ENCODE measurements around the gene PMPCA. TPM values are rescaled to one million over a fixed set of nuclear protein-coding genes. Genes with fewer than 3 reads are reported as not detected.

PMPCA gene
- total and polyA plus RNA-seq, 2 of the 13 experiments (the other 11 are each of a cell fraction or from before 2014, with no cell fraction given): 70.2 to 88.4 TPM

DNA sequence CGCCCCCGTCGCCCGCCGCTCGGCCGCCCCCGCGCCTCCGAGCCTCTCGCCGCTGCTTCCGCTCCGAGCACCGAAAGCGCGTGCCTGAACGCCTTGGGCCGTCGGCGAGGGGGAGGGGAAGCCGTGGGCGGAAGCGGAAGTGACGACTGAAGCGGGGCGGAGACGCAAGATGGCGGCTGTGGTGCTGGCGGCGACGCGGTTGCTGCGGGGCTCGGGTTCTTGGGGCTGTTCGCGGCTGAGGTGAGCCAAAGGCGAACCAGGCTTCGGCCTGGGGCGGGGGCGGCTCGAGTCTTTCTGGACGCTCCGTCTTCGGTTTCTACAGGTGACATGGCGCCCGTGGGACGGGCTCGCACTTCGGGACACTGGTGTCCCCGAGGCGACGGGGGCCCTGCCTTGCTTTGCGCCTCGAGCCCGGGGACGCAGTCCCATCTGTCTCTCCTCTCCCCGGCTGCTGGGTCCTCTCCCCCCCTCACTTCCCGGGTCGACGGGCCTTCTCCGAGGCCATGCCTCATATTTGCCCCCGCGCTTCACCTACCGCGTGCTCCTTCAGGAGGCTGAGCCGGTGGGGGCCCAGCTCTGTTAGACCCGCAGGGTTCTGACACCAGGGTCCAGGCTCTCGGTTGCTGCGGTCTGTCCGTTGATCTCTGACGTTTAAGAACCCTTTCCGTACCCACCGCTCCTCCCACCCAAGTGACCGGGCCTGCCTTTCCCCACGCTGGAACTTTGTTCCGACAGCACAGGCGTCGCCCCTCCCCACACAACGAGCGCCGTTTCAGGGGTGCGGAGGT lies at the start of gene PMPCA, which contains the start of gene ENTR1 (continued):
- TF ChIP-seq, protein P1, sequence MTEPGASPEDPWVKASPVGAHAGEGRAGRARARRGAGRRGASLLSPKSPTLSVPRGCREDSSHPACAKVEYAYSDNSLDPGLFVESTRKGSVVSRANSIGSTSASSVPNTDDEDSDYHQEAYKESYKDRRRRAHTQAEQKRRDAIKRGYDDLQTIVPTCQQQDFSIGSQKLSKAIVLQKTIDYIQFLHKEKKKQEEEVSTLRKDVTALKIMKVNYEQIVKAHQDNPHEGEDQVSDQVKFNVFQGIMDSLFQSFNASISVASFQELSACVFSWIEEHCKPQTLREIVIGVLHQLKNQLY (CRISPR knock-in tag; IDR thresholded peaks at IDR 0.05): 0 out of 2 replicates have a peak, but pooled peaks have one; percentile 38
- TF ChIP-seq, protein P2, sequence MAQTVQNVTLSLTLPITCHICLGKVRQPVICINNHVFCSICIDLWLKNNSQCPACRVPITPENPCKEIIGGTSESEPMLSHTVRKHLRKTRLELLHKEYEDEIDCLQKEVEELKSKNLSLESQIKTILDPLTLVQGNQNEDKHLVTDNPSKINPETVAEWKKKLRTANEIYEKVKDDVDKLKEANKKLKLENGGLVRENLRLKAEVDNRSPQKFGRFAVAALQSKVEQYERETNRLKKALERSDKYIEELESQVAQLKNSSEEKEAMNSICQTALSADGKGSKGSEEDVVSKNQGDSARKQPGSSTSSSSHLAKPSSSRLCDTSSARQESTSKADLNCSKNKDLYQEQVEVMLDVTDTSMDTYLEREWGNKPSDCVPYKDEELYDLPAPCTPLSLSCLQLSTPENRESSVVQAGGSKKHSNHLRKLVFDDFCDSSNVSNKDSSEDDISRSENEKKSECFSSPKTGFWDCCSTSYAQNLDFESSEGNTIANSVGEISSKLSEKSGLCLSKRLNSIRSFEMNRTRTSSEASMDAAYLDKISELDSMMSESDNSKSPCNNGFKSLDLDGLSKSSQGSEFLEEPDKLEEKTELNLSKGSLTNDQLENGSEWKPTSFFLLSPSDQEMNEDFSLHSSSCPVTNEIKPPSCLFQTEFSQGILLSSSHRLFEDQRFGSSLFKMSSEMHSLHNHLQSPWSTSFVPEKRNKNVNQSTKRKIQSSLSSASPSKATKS (CRISPR knock-in tag; IDR thresholded peaks at IDR 0.05): no peak
- no peak for TF ChIP-seq NFKB2 (CRISPR knock-in tag; IDR thresholded peaks at IDR 0.05; ENCODE audit: borderline replicate concordance)
- no peak for TF ChIP-seq DR1 (CRISPR knock-in tag; IDR thresholded peaks at IDR 0.05)
- peak; percentile 93 for TF ChIP-seq TGIF2 (CRISPR knock-in tag; IDR thresholded peaks at IDR 0.05)
- TF ChIP-seq ZNF138 (CRISPR knock-in tag; IDR thresholded peaks at IDR 0.05; ENCODE audit: low read depth): peak; percentile 26; the same call in 1 of the 2 replicates
- peak; percentile 77 for TF ChIP-seq MED8 (CRISPR knock-in tag; IDR thresholded peaks at IDR 0.05; ENCODE audit: insufficient replicate concordance)
- peak; percentile 73 for TF ChIP-seq TARDBP (CRISPR knock-in tag; IDR thresholded peaks at IDR 0.05)
- peak; percentile 77; the same call in 1 of the 2 replicates for TF ChIP-seq MXD4 (CRISPR knock-in tag; IDR thresholded peaks at IDR 0.05)
- no peak; the same call in 1 of the 2 replicates for TF ChIP-seq AHR (CRISPR knock-in tag; IDR thresholded peaks at IDR 0.05)
- TF ChIP-seq ZNF263 (CRISPR knock-in tag; IDR thresholded peaks at IDR 0.05): no peak
- TF ChIP-seq, protein P3, sequence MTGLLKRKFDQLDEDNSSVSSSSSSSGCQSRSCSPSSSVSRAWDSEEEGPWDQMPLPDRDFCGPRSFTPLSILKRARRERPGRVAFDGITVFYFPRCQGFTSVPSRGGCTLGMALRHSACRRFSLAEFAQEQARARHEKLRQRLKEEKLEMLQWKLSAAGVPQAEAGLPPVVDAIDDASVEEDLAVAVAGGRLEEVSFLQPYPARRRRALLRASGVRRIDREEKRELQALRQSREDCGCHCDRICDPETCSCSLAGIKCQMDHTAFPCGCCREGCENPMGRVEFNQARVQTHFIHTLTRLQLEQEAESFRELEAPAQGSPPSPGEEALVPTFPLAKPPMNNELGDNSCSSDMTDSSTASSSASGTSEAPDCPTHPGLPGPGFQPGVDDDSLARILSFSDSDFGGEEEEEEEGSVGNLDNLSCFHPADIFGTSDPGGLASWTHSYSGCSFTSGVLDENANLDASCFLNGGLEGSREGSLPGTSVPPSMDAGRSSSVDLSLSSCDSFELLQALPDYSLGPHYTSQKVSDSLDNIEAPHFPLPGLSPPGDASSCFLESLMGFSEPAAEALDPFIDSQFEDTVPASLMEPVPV (CRISPR knock-in tag; IDR thresholded peaks at IDR 0.05): no peak
- TF ChIP-seq FOSL1 (CRISPR knock-in tag; IDR thresholded peaks at IDR 0.05; ENCODE audit: borderline replicate concordance): no peak
- no peak for TF ChIP-seq KDM1A (CRISPR knock-in tag; IDR thresholded peaks at IDR 0.05)
- TF ChIP-seq, protein P4, sequence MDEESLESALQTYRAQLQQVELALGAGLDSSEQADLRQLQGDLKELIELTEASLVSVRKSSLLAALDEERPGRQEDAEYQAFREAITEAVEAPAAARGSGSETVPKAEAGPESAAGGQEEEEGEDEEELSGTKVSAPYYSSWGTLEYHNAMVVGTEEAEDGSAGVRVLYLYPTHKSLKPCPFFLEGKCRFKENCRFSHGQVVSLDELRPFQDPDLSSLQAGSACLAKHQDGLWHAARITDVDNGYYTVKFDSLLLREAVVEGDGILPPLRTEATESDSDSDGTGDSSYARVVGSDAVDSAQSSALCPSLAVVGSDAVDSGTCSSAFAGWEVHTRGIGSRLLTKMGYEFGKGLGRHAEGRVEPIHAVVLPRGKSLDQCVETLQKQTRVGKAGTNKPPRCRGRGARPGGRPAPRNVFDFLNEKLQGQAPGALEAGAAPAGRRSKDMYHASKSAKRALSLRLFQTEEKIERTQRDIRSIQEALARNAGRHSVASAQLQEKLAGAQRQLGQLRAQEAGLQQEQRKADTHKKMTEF (CRISPR knock-in tag; IDR thresholded peaks at IDR 0.05): no peak; the same call in 1 of the 2 replicates
- peak; percentile 95 for TF ChIP-seq KDM2A (CRISPR knock-in tag; IDR thresholded peaks at IDR 0.05; ENCODE audit: borderline replicate concordance, low read depth)
- peak; percentile 94 for TF ChIP-seq KAT7 (CRISPR knock-in tag; IDR thresholded peaks at IDR 0.05; ENCODE audit: borderline replicate concordance)
- TF ChIP-seq, protein P5, sequence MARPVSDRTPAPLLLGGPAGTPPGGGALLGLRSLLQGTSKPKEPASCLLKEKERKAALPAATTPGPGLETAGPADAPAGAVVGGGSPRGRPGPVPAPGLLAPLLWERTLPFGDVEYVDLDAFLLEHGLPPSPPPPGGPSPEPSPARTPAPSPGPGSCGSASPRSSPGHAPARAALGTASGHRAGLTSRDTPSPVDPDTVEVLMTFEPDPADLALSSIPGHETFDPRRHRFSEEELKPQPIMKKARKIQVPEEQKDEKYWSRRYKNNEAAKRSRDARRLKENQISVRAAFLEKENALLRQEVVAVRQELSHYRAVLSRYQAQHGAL (CRISPR knock-in tag; IDR thresholded peaks at IDR 0.05; ENCODE audit: not compliant biosample characterization): no peak
- TF ChIP-seq, protein P6, sequence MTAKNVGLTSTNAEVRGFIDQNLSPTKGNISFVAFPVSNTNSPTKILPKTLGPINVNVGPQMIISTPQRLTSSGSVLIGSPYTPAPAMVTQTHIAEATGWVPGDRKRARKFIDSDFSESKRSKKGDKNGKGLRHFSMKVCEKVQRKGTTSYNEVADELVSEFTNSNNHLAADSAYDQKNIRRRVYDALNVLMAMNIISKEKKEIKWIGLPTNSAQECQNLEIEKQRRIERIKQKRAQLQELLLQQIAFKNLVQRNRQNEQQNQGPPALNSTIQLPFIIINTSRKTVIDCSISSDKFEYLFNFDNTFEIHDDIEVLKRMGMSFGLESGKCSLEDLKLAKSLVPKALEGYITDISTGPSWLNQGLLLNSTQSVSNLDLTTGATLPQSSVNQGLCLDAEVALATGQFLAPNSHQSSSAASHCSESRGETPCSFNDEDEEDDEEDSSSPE (CRISPR knock-in tag; IDR thresholded peaks at IDR 0.05): peak; percentile 80
- TF ChIP-seq SMAD9 (CRISPR knock-in tag; IDR thresholded peaks at IDR 0.05): no peak
- TF ChIP-seq SMYD3 (CRISPR knock-in tag; IDR thresholded peaks at IDR 0.05): no peak; the same call in 1 of the 2 replicates
- TF ChIP-seq SPEN (CRISPR knock-in tag; IDR thresholded peaks at IDR 0.05; ENCODE audit: low read depth): peak; percentile 75

Data from HepG2 (cell line).